AG20443 (cell line): ENCODE measurements around the gene GAS7.
"Not testable (repeated sequence)": the region's sequence is repeated elsewhere in the genome, so short reads cannot be mapped to it uniquely, and the experiment has no call there.

Experiments
- DNase-seq: peaks from one replicate; pipeline ENCODE4 v3.0.0; 2012; ENCODE audit warnings: low spot score, mixed read lengths

GAS7 gene

GRCh38 chr17:9942885-9943284, 255.5 kb downstream of the GAS7 start:
- no peak for DNase-seq

GRCh38 chr17:9941305-9941704, 257.1 kb downstream of the GAS7 start:
- DNase-seq, result no peak

- DNase-seq, result no peak
These were observed 257.6 kb downstream of the GAS7 start for GRCh38 chr17:9940841-9941240.

- DNase-seq, result no peak
These were observed 259.6 kb downstream of the GAS7 start for GRCh38 chr17:9938764-9939163.

- DNase-seq, result no peak
These were observed 260.5 kb downstream of the GAS7 start for GRCh38 chr17:9937901-9938300.

GRCh38 chr17:9937241-9937761, 261.1 kb downstream of the GAS7 start:
- peak; percentile 81 for DNase-seq

- DNase-seq, result no peak
These were observed 262.3 kb downstream of the GAS7 start for GRCh38 chr17:9936095-9936494.

GRCh38 chr17:9935408-9935807, 263.0 kb downstream of the GAS7 start:
- DNase-seq, result peak; percentile 58

- no peak for DNase-seq
These were observed 264.1 kb downstream of the GAS7 start for GRCh38 chr17:9934331-9934730.

- DNase-seq, result no peak
These were observed 265.9 kb downstream of the GAS7 start for GRCh38 chr17:9932491-9932890.

- DNase-seq, result no peak
These were observed 267.2 kb downstream of the GAS7 start for GRCh38 chr17:9931144-9931741.

GRCh38 chr17:9929871-9930270, 268.5 kb downstream of the GAS7 start:
- no peak for DNase-seq

GRCh38 chr17:9928601-9929333, 269.6 kb downstream of the GAS7 start:
- peak; percentile 74 for DNase-seq

GRCh38 chr17:9926150-9926804, 272.1 kb downstream of the GAS7 start:
- no peak for DNase-seq

- DNase-seq, result no peak
These were observed 272.9 kb downstream of the GAS7 start for GRCh38 chr17:9925457-9925856.

- peak; percentile 75 for DNase-seq
These were observed 273.6 kb downstream of the GAS7 start for GRCh38 chr17:9924735-9925191.

GRCh38 chr17:9922012-9922848, 276.2 kb downstream of the GAS7 start:
- no peak for DNase-seq

- not testable (repeated sequence) for DNase-seq
These were observed 277.2 kb downstream of the GAS7 start for GRCh38 chr17:9921216-9921615.

- DNase-seq, result no peak
These were observed 279.5 kb downstream of the GAS7 start for GRCh38 chr17:9918804-9919352.

GRCh38 chr17:9918352-9918751, 280.1 kb downstream of the GAS7 start:
- DNase-seq, result no peak

- DNase-seq, result no peak
These were observed 280.6 kb downstream of the GAS7 start for GRCh38 chr17:9917801-9918200.

- DNase-seq, result no peak
These were observed 281.3 kb downstream of the GAS7 start for GRCh38 chr17:9917131-9917530.
